Fibroblast of lung (primary cell): ENCODE data around the gene GPAT3.

ENCODE experiments used
- EZH2 ChIP-seq: IDR thresholded peaks from 2 replicates; pipeline ENCODE4 v1.5.1; 2012; ENCODE audit warnings: low read length, control low read depth, mild to moderate bottlenecking; ENCODE audit errors: missing control alignments
- TF ChIP-seq, protein P1 (sequence below), 2 donors: IDR thresholded peaks in 1 of 2; conservative IDR thresholded peaks in 1 of 2; 1 replicate in 1 of 2; 2 replicates in 1 of 2; pipeline ENCODE4 v1.5.1; 2011 to 2012; ENCODE audit warnings: low read length in 2 of 2, control low read depth in 1 of 2, inconsistent platforms in 1 of 2, low read depth in 1 of 2, mild to moderate bottlenecking in 1 of 2

DNA sequence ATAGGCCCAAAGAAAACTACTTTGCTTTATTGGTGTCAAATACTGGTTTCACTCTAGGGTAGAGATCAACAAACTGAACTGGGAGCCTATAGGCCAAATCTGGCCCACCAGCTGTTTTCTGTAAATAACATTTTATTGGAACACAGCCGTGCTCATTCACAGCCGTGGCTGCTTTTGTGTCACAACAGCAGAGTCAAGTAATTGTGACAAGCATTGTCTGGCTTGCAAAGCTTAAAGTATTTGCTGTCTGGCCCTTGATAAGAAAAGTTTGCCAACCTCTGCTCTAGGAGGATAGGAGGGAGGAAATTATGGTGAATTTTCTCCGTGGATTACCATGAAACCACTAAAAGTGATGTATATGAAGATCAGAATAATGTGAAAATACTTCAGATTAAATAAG, 53.4 kb downstream of the GPAT3 start:
- TF ChIP-seq, protein P1, sequence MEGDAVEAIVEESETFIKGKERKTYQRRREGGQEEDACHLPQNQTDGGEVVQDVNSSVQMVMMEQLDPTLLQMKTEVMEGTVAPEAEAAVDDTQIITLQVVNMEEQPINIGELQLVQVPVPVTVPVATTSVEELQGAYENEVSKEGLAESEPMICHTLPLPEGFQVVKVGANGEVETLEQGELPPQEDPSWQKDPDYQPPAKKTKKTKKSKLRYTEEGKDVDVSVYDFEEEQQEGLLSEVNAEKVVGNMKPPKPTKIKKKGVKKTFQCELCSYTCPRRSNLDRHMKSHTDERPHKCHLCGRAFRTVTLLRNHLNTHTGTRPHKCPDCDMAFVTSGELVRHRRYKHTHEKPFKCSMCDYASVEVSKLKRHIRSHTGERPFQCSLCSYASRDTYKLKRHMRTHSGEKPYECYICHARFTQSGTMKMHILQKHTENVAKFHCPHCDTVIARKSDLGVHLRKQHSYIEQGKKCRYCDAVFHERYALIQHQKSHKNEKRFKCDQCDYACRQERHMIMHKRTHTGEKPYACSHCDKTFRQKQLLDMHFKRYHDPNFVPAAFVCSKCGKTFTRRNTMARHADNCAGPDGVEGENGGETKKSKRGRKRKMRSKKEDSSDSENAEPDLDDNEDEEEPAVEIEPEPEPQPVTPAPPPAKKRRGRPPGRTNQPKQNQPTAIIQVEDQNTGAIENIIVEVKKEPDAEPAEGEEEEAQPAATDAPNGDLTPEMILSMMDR (conservative IDR thresholded peaks at IDR 0.05 in 1 of 2, IDR thresholded peaks at IDR 0.05 in 1 of 2; ENCODE audit: low read depth in 1 of 2, low read length in 2 of 2): no peak
- TF ChIP-seq EZH2: no peak
